ENCODE results near the gene SCTR.

DNA sequence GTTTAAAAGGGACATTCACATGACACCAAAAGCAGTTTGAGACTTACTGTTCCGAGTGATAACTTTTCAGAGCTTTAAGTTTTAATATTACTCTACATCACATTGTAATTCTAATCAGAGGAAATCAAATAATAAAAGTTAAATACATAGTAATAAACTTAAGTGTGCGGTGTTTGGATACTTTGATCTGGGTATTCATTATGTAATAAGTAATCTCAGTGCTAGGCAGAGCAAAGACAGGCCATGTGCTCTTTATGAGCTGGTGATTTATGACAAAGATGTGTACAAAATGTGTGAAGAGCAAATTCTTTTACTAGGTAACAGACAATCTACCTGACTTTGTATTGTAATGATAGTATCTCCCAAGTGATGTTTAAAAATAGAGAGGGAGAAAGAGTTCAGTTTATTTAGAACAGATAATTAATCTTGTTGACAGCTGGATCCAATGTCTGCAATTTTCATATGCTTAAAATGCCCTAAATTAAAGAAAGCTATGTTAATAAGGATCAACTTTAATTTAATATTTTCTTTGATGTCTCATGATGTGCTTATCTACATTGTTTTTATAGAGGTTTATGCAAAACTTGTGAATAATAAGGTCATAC, 24.3 kb upstream of the SCTR start:
- no peak for TF ChIP-seq POLR2A (IDR thresholded peaks at IDR 0.05; ENCODE audit: low read depth, low read length)
- no peak for TF ChIP-seq POLR2AphosphoS5 (IDR thresholded peaks at IDR 0.05; ENCODE audit: low read depth, low read length)
- TF ChIP-seq TAF1 (IDR thresholded peaks at IDR 0.05; ENCODE audit: borderline replicate concordance, low read depth, low read length), result no peak
